T-helper 1 cell treated with Interleukin-12 subunit alpha and Interleukin-12 subunit beta and Interleukin-4 antibody, amounts not matched to agents 30 ng/mL and 1 ng/mL, for 36 hours (primary cell): ENCODE results near the gene ZNF839. TPM values are rescaled to one million over a fixed set of nuclear protein-coding genes. Genes with fewer than 3 reads are reported as not detected.

Experiments
- intact Hi-C: fragments of 100-400 bp; cut with micrococcal nuclease; formaldehyde crosslinking; loops from one replicate; pipeline ENCODE4 v1.15.1; 2024
- total RNA-seq: library from RNA; stranded (reverse); gene quantifications from 2 replicates; pipeline ENCODE4 v1.2.3, GENCODE V29; 2022

ZNF839 gene
- total RNA-seq, 1 donor from 2014 or later = 14.8 TPM

GRCh38 chr14:102375119-102375518 lies 55.6 kb downstream of the ZNF839 start:
- intact Hi-C loops = no loop called here

GRCh38 chr14:102377696-102378095 lies 58.1 kb downstream of the ZNF839 start:
- intact Hi-C loops = no loop called here

GRCh38 chr14:102378830-102379229 lies 59.3 kb downstream of the ZNF839 start:
- intact Hi-C loops = no loop called here

GRCh38 chr14:102387086-102387485 lies 67.5 kb downstream of the ZNF839 start:
- intact Hi-C loops = no loop called here

DNA sequence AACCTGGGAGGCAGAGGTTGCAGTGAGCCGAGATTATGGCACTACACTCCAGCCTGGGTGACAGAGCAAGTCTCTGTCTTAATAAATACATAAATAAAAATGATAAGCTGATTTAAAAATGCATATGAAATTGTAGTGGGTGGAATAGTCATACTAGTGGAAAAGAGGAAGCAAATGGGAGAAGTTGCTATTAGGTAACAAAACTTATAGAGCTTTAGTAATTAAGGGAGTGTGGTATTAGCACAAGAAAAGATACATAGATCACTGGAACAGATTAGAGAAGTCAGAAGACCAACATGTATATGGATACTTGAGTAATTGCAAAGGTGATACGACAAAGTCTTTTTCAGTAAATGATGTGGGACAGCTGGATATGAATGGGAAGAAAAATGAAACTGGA lies 69.7 kb downstream of the ZNF839 start:
- intact Hi-C loops = no loop called here

DNA sequence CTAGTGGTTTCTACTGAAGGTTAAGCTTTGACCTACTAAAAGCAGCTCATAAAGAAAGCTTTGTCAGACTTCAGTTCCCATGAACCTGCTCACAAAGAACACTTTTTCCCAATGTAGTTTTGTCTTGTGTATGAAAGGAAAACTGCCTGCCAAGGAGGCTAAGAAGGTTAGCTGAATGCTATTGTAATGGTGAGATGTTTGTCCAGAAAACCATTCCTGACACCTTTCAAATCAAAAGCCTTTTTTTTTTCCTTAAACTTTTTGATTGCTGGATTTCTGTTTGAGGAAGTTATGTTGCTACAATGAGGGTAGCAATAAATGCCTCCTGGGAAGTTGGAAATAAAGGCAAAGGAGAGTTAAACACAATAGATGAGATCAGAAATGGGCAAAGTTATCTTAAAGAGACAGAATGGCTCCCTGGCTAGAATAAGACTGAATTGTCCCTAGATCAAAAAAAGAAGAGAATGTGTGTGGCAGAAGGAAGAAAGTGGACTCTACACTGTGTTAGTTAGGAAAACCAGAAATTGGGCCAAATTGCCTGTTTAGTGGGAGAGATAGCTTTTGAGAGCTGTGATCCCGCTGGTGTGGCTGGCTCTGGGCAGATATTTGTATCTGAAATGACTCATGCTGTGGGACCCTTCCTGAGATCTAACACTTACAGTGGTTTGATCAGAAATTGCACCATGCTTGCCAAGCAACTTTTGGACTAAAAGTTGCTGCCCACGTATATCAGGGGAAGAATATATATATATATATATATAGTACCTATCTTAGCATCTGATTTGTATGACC lies 70.7 kb downstream of the ZNF839 start:
- intact Hi-C loops = no loop called here

Other genes starting within 250 kb of the ZNF839 start
- 580 and 595 TPM in 2 replicates for gene HSP90AA1, start 232.7 kb upstream of the ZNF839 start, total RNA-seq
- gene WDR20, start 179.8 kb upstream of the ZNF839 start, total RNA-seq = 39.8 and 41.4 TPM in 2 replicates
- gene MOK, start 14.6 kb upstream of the ZNF839 start, total RNA-seq = 2.3 and 3.6 TPM in 2 replicates
- 27.4 and 33.0 TPM in 2 replicates for gene CINP, start 43.1 kb downstream of the ZNF839 start, total RNA-seq
- gene TECPR2, start 43.2 kb downstream of the ZNF839 start, total RNA-seq = 13.3 and 14.1 TPM in 2 replicates
- gene ANKRD9, start 190.0 kb downstream of the ZNF839 start, total RNA-seq = 5.0 and 5.5 TPM in 2 replicates